Fibroblast of skin of right biceps (primary cell): ENCODE results near the gene HGS.

Experiments used
- DNase-seq: peaks from one replicate; pipeline ENCODE4 v3.0.0-alpha.2; 2013

Gene HGS

GRCh38 chr17:81687770-81688541 lies 4.1 kb downstream of the HGS start:
- no peak for DNase-seq

- DNase-seq: no peak
These were observed 4.8 kb downstream of the HGS start for GRCh38 chr17:81688616-81689015.

GRCh38 chr17:81690066-81690465 lies 6.3 kb downstream of the HGS start:
- DNase-seq: no peak

GRCh38 chr17:81690549-81690948 lies 6.7 kb downstream of the HGS start:
- DNase-seq: no peak

GRCh38 chr17:81691196-81691595 lies 7.4 kb downstream of the HGS start:
- no peak for DNase-seq

DNA sequence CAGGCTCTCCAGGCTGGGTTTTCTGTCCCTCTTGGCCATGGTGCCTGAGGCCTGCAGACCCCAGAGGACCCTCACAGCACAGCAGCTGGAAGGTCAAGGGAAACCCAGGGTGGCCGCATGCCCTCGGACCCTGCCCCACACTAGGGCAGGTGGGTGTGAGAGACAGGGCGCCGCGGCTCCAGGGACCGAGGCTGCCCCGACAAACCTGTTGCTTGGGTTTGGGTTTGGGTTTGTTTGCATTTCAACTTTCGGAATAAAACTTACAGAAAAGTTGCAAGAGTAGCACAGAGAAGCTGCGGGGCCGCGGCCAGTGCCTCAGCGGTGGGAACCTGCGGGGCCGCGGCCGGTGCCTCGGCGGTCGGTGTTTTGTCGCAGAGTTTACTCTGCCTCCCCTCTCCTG lies 7.8 kb downstream of the HGS start:
- no peak for DNase-seq

DNA sequence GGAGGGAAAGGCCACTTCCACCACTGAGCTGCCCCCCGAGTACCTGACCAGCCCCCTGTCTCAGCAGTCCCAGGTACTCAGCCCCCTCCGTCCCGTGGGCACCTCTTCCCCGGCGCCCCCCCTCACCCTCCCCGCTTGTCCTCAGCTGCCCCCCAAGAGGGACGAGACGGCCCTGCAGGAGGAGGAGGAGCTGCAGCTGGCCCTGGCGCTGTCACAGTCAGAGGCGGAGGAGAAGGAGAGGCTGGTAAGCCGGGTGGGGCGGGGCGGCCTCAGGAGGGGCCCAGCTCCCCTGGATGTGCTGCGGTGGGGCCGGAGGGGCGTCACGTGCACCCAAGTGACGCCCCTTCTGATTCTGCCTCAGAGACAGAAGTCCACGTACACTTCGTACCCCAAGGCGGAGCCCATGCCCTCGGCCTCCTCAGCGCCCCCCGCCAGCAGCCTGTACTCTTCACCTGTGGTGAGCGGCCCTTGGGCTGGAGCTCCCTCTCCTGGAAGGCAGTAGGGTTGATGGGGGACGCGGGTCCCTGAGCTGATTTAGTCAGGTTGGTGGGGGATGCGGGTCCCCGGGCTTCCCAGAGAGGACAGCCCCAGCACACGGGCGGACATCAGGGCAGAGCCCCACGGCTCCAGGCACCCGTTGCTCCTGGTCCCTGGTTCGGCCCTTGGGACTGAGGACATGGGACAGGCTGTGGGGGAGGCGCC lies 9.8 kb downstream of the HGS start:
- DNase-seq: no peak

- no peak for DNase-seq
These were observed 11.0 kb downstream of the HGS start for GRCh38 chr17:81694810-81695209.

DNA sequence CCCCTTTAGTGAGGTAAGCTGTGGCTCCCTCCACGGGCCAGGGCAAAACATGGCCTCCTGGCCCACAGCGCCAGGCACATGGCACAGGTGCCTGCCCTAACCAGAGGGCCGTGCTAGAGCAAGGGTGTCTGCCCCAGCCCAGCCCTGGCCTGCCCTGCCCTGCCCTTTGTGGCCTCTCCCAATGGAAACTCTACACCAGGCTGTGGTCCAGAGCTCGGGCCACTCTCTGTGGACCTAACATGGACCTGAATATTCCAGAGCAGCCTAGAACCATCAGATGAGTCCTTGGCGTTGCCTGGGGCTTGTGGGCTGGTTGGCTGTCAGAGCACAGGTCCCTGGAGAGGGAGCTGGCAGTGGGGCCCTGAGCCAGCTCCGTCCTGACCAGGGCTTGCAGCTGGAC lies 11.4 kb downstream of the HGS start:
- DNase-seq: no peak

DNA sequence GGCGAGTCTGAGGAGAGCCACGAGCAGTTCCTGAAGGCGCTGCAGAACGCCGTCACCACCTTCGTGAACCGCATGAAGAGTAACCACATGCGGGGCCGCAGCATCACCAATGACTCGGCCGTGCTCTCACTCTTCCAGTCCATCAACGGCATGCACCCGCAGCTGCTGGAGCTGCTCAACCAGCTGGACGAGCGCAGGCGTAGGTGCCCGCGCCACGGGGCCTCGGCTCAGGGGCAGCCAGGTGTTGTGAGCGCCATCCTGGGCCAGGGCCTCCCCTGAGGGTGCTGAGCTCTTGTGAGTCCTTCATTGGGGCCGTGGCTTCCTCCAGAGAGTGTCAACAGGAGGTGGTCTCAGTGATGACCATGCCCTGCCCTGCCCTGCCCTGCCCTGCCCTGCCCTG lies 12.0 kb downstream of the HGS start:
- no peak for DNase-seq

DNA sequence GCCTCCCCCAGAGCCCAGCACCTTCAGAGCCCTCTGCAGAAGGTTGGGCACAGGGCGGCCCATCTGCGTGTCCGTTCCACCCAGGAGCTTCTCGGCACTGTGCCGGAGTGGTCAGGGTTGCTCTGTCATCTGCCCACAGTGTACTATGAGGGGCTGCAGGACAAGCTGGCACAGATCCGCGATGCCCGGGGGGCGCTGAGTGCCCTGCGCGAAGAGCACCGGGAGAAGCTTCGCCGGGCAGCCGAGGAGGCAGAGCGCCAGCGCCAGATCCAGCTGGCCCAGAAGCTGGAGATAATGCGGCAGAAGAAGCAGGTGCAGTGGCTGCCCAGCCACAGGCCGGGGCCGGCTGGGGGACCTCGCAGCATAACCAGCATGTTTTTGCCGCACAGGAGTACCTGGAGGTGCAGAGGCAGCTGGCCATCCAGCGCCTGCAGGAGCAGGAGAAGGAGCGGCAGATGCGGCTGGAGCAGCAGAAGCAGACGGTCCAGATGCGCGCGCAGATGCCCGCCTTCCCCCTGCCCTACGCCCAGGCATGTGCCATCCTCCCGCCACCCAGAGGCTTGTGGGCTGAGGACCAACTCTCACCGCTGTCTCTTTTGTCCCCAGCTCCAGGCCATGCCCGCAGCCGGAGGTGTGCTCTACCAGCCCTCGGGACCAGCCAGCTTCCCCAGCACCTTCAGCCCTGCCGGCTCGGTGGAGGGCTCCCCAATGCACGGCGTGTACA lies 12.6 kb downstream of the HGS start:
- no peak for DNase-seq

GRCh38 chr17:81697261-81698044 lies 13.6 kb downstream of the HGS start:
- DNase-seq: no peak

DNA sequence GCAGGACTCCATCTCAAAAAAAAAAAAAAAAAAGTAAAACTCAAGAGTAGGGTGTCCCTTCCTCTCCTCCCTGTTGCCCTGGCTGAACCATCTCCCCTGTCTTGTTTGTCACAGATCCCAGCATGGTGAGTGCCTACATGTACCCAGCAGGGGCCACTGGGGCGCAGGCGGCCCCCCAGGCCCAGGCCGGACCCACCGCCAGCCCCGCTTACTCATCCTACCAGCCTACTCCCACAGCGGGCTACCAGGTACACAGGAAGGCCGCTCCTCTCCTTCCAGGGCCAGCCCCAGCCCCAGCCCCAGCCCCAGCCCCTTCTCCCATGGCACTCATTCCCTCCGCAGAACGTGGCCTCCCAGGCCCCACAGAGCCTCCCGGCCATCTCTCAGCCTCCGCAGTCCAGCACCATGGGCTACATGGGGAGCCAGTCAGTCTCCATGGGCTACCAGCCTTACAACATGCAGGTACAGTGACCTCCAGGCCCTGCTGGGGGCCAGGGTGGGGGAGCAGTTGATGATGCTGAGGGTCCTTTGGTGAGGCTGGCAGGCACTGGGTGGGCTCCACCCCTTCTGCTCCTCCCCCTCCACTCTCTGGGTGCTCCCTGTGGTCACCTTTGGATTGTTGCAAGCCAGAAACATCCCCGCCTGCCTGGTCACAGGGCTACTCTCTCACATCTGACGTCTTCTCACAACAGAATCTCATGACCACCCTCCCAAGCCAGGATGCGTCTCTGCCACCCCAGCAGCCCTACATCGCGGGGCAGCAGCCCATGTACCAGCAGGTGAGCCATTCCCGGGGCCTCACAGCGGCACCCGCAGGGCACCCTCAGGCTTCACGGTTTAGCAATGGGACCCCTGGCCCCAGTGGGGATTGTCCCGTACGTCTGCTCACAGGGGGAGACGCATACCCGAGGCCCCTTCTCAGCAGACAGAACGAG lies 16.8 kb downstream of the HGS start:
- DNase-seq: no peak

- DNase-seq: no peak
These were observed 17.7 kb downstream of the HGS start for GRCh38 chr17:81701288-81702071.

DNA sequence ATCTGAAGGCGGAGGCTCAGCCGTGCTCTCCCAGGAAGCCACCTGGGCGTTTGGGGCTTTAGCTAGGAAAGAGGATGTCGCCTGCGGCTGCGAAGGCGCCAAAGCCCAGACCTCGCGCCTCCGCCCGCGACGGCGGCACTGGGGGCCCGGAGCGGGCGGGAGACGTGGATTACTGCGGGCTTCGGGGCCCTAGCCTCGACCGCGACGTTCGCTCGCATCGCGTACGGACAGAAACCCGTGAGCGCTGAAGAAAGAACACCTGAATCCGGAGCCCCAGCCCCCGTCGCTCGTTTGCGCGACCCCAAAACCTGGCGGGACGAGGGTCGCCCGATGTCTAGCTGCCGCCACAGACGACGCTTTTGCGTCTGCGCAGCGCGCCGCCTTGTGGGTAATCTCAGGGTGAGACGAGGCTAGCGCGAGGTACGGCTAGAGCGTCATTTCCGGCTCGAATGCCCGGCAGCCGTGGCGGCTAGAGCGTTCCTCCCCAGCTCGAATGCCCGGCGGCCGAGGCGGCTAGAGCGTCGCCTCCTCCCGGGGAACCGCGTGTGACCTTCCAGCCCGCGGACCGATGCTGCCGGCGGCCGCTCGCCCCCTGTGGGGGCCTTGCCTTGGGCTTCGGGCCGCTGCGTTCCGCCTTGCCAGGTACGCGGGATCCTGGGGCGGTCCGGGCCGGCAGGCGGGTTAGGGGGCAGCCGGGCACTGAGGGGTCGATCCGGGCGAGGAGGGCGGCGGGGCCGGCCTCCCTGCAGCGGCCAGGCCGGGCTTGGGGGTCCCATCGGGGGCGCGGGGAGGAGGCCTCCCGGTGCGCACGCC lies 19.3 kb downstream of the HGS start, which contains the start of gene MRPL12:
TSS of gene MRPL12 (plus strand) at position 434 of the 813 bp plus-strand sequence. CDS start at position 569, 135 bp downstream.
- DNase-seq: peak; percentile 91

DNA sequence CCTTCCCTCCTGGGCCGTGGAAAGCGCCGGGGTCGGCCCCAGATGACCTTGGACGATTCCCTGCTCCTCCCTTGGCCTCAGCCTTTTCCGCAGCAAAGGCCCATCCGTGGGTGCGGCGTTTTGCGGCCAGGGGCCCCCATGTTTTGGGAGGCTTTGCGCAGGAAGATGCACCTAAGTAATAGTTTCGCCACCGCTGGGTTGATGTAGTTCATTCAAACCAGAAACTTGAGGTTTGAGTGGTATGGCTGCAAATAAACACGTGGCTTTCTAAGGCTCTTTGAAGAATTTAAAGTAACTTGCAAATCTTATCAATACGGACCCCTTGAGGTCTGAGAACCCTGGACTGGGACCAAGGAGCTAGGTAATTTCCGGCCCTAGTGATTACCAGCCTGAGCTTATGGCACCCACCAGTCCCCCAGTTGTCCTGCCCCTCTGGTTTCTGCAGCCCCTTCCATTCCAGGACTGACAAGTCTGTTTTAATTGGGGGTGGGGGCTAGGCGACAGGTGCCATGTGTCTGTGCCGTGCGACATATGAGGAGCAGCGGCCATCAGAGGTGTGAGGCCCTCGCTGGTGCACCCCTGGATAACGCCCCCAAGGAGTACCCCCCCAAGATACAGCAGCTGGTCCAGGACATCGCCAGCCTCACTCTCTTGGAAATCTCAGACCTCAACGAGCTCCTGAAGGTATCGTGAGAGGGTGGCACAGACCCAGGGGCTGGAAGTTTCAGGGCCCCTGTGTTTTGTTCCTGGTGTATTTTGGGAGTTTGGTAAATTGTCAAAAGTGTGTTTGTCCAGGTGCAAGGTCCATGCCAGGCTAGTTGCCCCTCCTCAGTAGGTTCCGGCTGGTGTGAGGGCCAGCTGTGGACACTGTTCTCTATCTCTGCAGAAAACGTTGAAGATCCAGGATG lies 20.2 kb downstream of the HGS start:
- DNase-seq: no peak

- no peak for DNase-seq
These were observed 21.9 kb downstream of the HGS start for GRCh38 chr17:81705518-81706231.

DNA sequence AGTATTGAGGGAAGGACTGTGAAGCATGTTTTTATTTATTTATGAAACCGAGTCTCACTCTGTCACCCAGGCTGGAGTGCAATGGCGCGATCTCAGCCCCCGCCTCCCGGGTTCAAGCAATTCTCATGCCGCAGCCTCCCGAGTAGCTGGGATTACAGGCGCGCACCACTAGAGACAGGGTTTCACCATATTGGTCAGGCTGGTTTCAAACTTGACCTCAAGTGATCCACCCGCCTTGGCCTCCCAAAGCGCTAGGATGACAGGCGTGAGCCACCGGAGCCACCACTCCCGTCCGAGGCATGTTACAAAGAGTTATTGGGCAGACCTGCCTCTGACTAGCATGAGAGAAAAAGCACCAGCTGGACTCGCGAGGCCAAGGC lies 22.4 kb downstream of the HGS start:
- DNase-seq: no peak
